ENCODE data around the gene NOXA1. TPM values are rescaled to one million over a fixed set of nuclear protein-coding genes. Genes with fewer than 3 reads are reported as not detected.

Gene NOXA1
- total and polyA plus RNA-seq, 9 of the 15 experiments (the other 6 are each of a cell fraction or from before 2014, with no cell fraction given), result 0.07 to 1.2 (median 0.20) TPM; not detected in 4

DNA sequence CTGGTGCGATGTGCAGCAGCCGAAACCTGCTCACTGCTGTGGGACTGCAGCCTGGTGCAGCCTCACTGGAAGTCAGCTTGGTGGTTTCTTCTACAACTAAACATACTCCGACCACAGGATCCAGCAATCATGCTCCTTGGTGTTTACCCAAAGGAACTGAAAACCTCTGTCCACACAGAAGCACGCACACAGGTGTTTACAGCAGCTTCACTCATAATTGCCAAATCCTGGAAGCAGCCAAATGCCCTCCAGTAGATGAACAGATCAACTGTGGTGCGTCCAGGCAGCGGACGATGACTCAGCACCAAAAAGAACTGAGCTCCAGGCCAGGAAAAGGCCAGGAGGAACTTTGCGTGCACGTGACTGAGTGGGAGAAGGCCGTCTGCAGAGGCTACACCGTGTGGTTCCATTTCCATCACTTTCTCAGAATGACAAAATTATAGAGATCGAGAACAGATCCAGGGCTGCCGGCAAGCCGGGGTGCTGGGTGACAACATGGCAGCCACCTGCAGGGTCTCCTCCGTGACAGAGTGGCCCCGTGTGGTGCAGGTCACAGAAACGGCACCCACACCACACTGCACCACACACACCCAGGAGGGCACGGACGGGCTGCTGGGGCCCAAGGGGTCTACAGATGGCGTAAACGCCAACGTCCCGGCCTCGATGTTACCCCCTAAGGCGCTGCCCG is 59.0 kb downstream of the NOXA1 start (continued):
- TF ChIP-seq ZNF668 (CRISPR knock-in tag; IDR thresholded peaks at IDR 0.05) (0 out of 2 replicates have a peak, but pooled peaks have one; percentile 62), ZBTB26 (CRISPR knock-in tag; IDR thresholded peaks at IDR 0.05) (no peak), ZNF79 (CRISPR knock-in tag; IDR thresholded peaks at IDR 0.05; ENCODE audit: low read depth) (no peak), ZNF124 (CRISPR knock-in tag; IDR thresholded peaks at IDR 0.05) (no peak), ARID1B (IDR thresholded peaks at IDR 0.05) (peak; percentile 79), ARID2 (IDR thresholded peaks at IDR 0.05) (no peak), BRF2 (IDR thresholded peaks at IDR 0.05; ENCODE audit: borderline replicate concordance, insufficient read depth, insufficient read length) (no peak), KLF1 (tag; IDR thresholded peaks at IDR 0.05) (no peak), TAF9B (IDR thresholded peaks at IDR 0.05; ENCODE audit: partially characterized antibody) (no peak), NCOA2 (IDR thresholded peaks at IDR 0.05; ENCODE audit: partially characterized antibody in 2 of 2) (no peak), RBM34 (IDR thresholded peaks at IDR 0.05; ENCODE audit: borderline replicate concordance, insufficient read depth, low read length) (no peak), COPS2 (conservative IDR thresholded peaks at IDR 0.05) (no peak), POU5F1 (IDR thresholded peaks at IDR 0.05; ENCODE audit: borderline replicate concordance, low read depth, low read length, partially characterized antibody) (no peak), C11orf30 (IDR thresholded peaks at IDR 0.05; ENCODE audit: low read depth) (peak; percentile 98), PATZ1 (CRISPR knock-in tag; IDR thresholded peaks at IDR 0.05; ENCODE audit: borderline replicate concordance) (no peak), DIDO1 (tag; IDR thresholded peaks at IDR 0.05; ENCODE audit: low read depth) (0 out of 2 replicates have a peak, but pooled peaks have one; percentile 29), STAT5A (IDR thresholded peaks at IDR 0.05; ENCODE audit: borderline replicate concordance, low read length) (no peak), ZNF224 (CRISPR knock-in tag; IDR thresholded peaks at IDR 0.05) (no peak), ADNP (tag; IDR thresholded peaks at IDR 0.05) (no peak)
- TF ChIP-seq, protein P1, sequence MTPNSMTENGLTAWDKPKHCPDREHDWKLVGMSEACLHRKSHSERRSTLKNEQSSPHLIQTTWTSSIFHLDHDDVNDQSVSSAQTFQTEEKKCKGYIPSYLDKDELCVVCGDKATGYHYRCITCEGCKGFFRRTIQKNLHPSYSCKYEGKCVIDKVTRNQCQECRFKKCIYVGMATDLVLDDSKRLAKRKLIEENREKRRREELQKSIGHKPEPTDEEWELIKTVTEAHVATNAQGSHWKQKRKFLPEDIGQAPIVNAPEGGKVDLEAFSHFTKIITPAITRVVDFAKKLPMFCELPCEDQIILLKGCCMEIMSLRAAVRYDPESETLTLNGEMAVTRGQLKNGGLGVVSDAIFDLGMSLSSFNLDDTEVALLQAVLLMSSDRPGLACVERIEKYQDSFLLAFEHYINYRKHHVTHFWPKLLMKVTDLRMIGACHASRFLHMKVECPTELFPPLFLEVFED (CRISPR knock-in tag; conservative IDR thresholded peaks at IDR 0.05), result no peak
- TF ChIP-seq, protein P2, sequence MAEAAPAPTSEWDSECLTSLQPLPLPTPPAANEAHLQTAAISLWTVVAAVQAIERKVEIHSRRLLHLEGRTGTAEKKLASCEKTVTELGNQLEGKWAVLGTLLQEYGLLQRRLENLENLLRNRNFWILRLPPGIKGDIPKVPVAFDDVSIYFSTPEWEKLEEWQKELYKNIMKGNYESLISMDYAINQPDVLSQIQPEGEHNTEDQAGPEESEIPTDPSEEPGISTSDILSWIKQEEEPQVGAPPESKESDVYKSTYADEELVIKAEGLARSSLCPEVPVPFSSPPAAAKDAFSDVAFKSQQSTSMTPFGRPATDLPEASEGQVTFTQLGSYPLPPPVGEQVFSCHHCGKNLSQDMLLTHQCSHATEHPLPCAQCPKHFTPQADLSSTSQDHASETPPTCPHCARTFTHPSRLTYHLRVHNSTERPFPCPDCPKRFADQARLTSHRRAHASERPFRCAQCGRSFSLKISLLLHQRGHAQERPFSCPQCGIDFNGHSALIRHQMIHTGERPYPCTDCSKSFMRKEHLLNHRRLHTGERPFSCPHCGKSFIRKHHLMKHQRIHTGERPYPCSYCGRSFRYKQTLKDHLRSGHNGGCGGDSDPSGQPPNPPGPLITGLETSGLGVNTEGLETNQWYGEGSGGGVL (CRISPR knock-in tag; IDR thresholded peaks at IDR 0.05), result no peak
